A673 (cell line): Measurements from ENCODE around the gene MRPS26. TPM values are rescaled to one million over a fixed set of nuclear protein-coding genes. Genes with fewer than 3 reads are reported as not detected.
"Not testable (repeated sequence)": the region's sequence is repeated elsewhere in the genome, so short reads cannot be mapped to it uniquely, and the experiment has no call there.

Source experiments
- BruUV-seq: library from RNA; stranded (reverse); fragments of 400-500 nt; replicated peaks from 2 replicates; lab custom pipeline; 2021; lab: Mats Ljungman, UMichigan
- CTCF ChIA-PET: fragments of 300-600 bp; sonication (Branson Sonifier 250); formaldehyde crosslinking; loops from one replicate; lab custom pipeline; 2022; ENCODE audit warnings: antibody characterized with exemption; lab: Charles Lee
- POLR2A ChIA-PET: fragments of 300-600 bp; sonication (Branson Sonifier 250); formaldehyde crosslinking; loops from one replicate; lab custom pipeline; 2022; ENCODE audit warnings: antibody characterized with exemption; ENCODE audit not compliant: low non-redundant PET; lab: Charles Lee
- DNase-seq: peaks from one replicate; pipeline ENCODE4 v3.0.0-alpha.2; 2015; ENCODE audit warnings: low spot score
- H3K27ac ChIP-seq: fragments of 200-600 bp; sonication (generic); 2 replicates; pipeline ENCODE4 v1.5.1; 2016; ENCODE audit warnings: mixed run types, low read depth, mild to moderate bottlenecking, mixed read lengths, antibody characterized with exemption, low read length; ENCODE audit not compliant: poor library complexity, severe bottlenecking
- H3K27me3 ChIP-seq: fragments of 200-600 bp; sonication (generic); replicated peaks from 2 replicates; pipeline ENCODE4 v1.6.1; 2017; ENCODE audit warnings: mixed run types, low read depth, mild to moderate bottlenecking, mixed read lengths, antibody characterized with exemption, low read length; ENCODE audit not compliant: insufficient read depth, poor library complexity
- H3K36me3 ChIP-seq: fragments of 200-600 bp; sonication (generic); 2 replicates; pipeline ENCODE4 v1.6.1; 2016; ENCODE audit warnings: mixed run types, mild to moderate bottlenecking, mixed read lengths, antibody characterized with exemption, low read length; ENCODE audit not compliant: insufficient read depth, poor library complexity, severe bottlenecking
- H3K4me1 ChIP-seq: fragments of 200-600 bp; sonication (generic); 2 replicates; pipeline ENCODE4 v1.6.1; 2017; ENCODE audit warnings: mixed run types, mild to moderate bottlenecking, mixed read lengths, antibody characterized with exemption, low read length; ENCODE audit not compliant: insufficient read depth, poor library complexity, severe bottlenecking
- H3K4me3 ChIP-seq: fragments of 200-600 bp; sonication (generic); 2 replicates; pipeline ENCODE4 v1.5.1; 2016; ENCODE audit warnings: low read depth, mixed run types, mild to moderate bottlenecking, mixed read lengths, low read length; ENCODE audit not compliant: poor library complexity, severe bottlenecking
- H3K9me3 ChIP-seq: fragments of 200-600 bp; sonication (generic); 2 replicates; pipeline ENCODE4 v1.6.1; 2016; ENCODE audit warnings: mixed run types, low read depth, mild to moderate bottlenecking, mixed read lengths, antibody characterized with exemption, low read length; ENCODE audit not compliant: poor library complexity, severe bottlenecking
- CTCF ChIP-seq: fragments of 300-800, 200-600 bp; sonication (generic); conservative IDR thresholded peaks from 2 replicates; pipeline ENCODE4 v1.5.1; 2017; ENCODE audit warnings: low read depth, mild to moderate bottlenecking, antibody characterized with exemption, low read length, moderate library complexity, mixed read lengths
- EZH2 ChIP-seq: fragments of 200-600 bp; sonication (generic); IDR thresholded peaks from 2 replicates; pipeline ENCODE4 v1.6.1; 2017; ENCODE audit warnings: borderline replicate concordance, low read depth, mild to moderate bottlenecking, mixed read lengths, antibody characterized with exemption, low read length; ENCODE audit not compliant: poor library complexity, severe bottlenecking
- intact Hi-C: fragments of 100-400 bp; cut with micrococcal nuclease; formaldehyde crosslinking; loops from one replicate; pipeline ENCODE4 v1.10.0; 2022; ENCODE audit not compliant: unreplicated experiment
- total RNA-seq: library from RNA; stranded (reverse); gene quantifications from 2 replicates; pipeline ENCODE4 v1.2.3, GENCODE V29; 2021

The MRPS26 gene
- total RNA-seq, 1 experiment from 2014 or later: 73.4 TPM

GRCh38 chr20:3074812-3075211 is 29.0 kb downstream of the MRPS26 start:
- peaks cover 18% of the 10 kb centered on the region for H3K27me3 ChIP-seq
- intact Hi-C loops: no loop called here
- H3K27ac ChIP-seq: no peak overlapping the region
- TF ChIP-seq EZH2 (no peak), CTCF (no peak)
- POLR2A ChIA-PET: no interaction called here
- no TSS peak for BruUV-seq
- no peaks in the 10 kb centered on the region for H3K36me3 ChIP-seq
- H3K4me3 ChIP-seq: no peak overlapping the region
- H3K4me1 ChIP-seq: no peaks in the 10 kb centered on the region
- no peaks in the 10 kb centered on the region for H3K9me3 ChIP-seq
- CTCF ChIA-PET: interaction anchor here (1.1 kb wide), 1 partner anchor 21 kb away, joined by 3 read pairs; no protein-coding TSS in a partner anchor
- no peak for DNase-seq

GRCh38 chr20:3075315-3075714 is 29.5 kb downstream of the MRPS26 start:
- BruUV-seq, H3K36me3 ChIP-seq, H3K4me3 ChIP-seq, H3K27ac ChIP-seq, POLR2A ChIA-PET, intact Hi-C loops, H3K4me1 ChIP-seq, H3K9me3 ChIP-seq, DNase-seq: not testable (repeated sequence)
- CTCF ChIA-PET: interaction anchor here (1.1 kb wide), 1 partner anchor 22 kb away, joined by 3 read pairs; no protein-coding TSS in a partner anchor
- H3K27me3 ChIP-seq: peaks cover 18% of the 10 kb centered on the region

GRCh38 chr20:3077618-3078134 is 31.8 kb downstream of the MRPS26 start:
- no TSS peak for BruUV-seq
- DNase-seq: no peak

More at GRCh38 chr20:3077618-3078134, 31.8 kb downstream of the MRPS26 start:
- intact Hi-C loops: no loop called here
- H3K4me1 ChIP-seq: no peaks in the 10 kb centered on the region
- no peak overlapping the region for H3K4me3 ChIP-seq
- no peaks in the 10 kb centered on the region for H3K36me3 ChIP-seq
- H3K9me3 ChIP-seq: no peaks in the 10 kb centered on the region
- peaks cover 32% of the 10 kb centered on the region for H3K27me3 ChIP-seq
- no peak for TF ChIP-seq EZH2
- no peak for TF ChIP-seq CTCF
- no peak overlapping the region for H3K27ac ChIP-seq
- ChIA-PET CTCF (interaction anchor here (0.9 kb wide), 1 partner anchor 24 kb away, joined by 4 read pairs; no protein-coding TSS in a partner anchor), POLR2A (no interaction called here)
